HG02763 (cell line): ENCODE results near the gene SCO2.

Experiments used
- ATAC-seq: cut with Tn5 transposase; IDR thresholded peaks from one replicate; pipeline ENCODE4 v1.9.1; 2021; ENCODE audit warnings: mild to moderate bottlenecking, moderate library complexity; ENCODE audit not compliant: unreplicated experiment

SCO2 gene

DNA sequence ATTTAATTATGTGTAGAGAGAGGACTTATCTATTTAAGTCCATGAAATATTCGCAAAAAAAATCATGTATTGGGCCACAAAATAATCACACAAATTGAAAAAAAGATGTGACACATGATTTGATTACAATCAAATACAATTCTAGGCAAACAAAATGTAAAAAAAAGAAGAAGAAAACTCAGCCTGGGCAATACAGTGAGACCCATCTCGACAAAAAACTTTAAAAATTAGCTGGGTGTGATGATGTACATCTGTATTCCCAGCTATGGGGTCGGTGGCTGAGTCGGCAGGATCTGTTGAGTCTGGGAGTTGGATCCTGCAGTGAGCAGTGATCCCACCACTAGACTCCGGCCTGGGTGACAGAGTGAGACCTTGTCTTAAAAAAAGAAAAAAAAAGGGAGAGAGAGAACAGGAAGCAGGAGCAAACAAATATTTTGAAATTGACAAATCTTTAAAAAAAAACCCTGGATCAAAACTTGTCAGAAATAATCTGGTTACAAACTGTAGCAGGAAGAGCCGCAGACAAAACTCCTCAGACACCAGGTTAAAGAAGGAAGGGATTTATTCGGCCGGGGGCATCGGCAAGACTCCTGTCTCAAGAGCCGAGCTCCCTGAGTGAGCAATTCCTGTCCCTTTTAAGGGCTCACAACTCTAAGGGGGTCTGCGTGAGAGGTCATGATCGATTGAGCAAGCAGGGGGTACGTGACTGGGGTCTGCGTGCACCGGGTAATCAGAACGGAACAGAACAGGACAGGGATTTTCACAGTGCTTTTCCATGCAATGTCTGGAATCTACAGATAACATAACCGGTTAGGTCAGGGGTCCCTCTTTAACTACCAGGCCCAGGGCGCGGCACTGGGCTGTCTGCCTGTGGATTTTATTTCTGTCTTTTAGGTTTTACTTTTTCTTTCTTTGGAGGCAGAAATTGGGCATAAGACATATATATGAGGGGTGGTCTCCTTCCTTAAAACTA lies 7.7 kb upstream of the SCO2 start:
- no peak for ATAC-seq

DNA sequence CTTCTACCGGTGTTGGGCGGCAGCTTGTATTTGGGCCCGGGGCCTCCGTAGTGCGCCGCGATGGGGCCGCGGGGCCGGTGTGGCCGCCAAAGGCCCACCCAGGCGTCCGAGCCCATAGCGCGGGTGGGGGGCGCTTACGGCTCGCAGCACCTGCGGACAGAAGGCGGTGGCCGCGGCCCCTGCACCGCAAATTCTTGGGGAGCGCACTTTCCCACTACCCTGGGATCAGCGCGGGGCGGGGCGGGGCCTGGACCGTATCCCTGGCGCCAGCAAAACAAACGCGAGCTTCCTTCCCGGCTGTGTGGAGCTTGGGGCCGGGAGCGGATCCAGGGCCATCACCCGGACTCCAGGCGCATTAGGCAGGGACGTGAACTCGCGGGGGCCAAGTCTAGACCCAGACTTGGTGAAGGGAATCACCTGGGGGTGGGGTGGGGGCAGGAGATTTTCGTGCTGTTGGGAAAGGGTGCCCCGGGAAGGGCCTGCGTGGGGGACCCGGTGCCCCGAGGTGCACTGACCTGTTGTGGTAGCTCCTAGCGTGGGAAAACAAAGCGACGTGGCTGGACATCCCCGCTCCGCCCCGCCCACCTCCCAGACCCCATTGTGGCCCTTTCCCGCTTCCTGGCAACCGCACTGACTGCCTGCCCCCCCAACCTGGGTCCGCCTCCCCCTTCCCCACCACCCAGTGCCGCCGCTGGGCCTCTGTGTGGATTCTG lies 6.7 kb upstream of the SCO2 start:
- peak; percentile 4 for ATAC-seq

DNA sequence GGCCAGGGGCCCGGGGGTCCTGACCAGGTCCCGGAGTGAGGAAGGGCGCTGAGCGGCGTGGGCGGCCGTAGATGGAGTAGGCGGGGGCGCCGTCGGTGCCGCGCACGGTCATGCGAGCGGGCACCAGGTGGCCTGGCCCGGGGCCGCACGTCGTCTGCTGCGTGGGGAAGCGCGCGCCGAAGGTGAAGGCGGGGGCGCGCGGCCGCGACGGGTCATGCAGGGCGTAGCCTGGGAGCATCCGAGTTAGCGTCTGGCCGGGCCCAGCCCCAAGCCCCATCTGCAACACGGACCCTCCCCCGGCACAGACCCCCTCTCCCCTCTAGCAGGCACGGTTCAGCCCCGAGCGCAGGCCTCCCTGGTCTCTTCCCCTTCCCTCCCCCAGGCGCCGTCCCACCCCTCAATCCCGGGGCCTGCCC lies 6.2 kb upstream of the SCO2 start:
- peak; percentile 36 for ATAC-seq

DNA sequence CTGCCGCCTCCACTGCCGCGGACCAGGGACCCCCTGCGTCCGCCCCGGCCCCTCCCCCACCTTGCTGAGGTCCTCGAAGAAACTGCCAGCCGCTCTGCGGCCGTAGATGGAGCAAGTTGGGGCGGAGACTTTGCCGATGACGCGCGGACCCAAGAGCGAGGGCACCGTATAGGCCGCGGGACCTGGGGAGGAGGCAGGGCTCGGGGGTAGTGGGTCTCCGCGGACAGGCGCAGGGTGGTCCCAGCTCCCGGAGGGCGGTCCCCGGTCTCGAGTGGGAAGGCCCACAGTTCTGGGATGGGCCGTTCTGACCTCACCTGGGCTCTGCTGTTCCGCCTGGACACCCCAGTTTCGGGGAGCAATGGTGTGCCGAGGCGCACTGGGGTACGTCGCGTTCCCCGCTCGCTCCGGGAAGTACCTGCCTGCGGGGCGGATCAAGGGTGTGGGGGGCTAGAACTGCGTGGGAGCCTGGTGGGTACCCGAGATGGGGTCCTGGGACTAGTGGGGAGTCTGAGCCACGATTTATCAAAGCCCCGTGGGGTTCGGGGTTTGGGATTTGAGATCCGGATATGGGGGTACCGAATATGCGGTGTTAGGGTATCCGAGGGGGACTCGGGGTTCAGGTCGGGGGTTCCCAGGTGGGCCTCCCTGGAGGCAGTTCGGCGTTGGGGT lies 5.6 kb upstream of the SCO2 start:
- ATAC-seq: no peak

DNA sequence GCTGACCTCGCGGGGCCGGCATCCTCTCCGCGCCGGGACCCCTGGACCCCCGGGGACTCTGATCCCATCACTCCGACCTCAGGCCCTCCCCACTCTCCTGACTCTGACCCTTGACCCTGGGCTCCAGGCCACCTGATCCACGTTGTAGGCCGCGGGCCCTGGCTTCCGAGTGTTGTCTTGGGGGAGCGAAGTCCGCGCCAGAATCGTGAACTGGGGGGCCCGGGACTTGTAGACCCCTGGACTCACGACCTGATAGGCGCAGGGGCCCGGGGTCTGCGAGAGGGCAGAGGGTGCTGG lies 5.1 kb upstream of the SCO2 start:
- no peak for ATAC-seq

DNA sequence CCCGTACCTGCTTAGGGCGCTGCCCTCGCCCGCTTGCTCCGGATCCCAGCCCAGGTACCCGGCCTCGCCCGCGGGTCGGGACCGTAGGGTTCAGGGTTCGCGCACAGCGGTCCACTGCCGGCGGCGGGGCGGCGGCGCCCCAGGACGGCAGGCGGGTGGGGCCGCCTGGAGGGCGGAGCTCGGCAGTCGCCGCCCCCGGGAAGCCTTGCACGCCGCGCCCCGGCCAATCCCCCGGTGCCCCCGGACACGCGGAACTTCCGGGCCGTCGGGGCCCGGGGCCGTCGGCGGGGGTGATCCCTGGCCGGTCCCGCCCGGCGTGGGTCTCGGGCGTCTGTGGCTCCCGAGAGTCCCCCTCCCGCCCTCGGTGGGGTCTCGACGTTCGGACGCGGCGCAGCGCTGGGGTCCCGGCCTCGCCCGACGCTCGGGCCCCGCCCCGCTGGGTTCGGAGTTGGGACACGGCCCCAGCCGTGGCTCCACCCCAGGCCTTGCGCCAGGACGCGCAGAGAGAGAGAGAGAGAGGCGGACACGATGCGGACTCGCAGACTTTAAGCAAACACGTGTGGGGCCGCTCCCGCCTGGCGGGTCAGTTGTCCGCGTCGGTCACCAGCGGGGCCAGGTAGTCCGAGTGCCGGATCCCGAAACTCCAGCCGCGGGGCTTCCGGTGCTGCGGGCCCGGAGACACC lies 4.6 kb upstream of the SCO2 start, which contains the start of gene TYMP:
Gene TYMP (minus strand): TSS at position 116 of the 683 bp plus-strand sequence. CDS start 303 bp downstream, outside the sequence.
- ATAC-seq: peak; percentile 18

DNA sequence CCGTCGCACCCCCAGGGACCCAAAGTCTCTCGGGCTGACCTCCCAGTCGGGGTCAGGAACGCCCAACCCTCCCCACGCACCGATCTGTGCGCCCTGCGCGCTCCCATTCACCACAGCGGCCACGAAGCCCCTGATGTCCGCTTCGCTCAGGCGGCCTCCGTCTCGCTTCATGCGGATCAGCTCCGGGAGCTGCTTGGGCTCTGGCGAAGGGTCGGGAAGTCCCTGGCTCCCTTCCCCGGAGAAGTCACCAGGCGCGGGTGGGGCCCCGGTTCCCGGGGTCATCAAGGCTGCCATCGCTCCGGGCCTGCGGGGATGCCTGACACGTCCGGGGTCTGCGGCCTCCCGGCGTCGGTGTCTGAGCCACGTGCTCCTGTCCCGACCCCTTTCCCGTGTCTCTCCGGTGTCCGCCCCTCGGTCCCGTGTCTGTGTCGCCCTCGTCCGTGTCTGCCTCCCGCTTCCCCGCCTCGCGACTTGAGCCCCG lies 4.1 kb upstream of the SCO2 start:
- no peak for ATAC-seq

DNA sequence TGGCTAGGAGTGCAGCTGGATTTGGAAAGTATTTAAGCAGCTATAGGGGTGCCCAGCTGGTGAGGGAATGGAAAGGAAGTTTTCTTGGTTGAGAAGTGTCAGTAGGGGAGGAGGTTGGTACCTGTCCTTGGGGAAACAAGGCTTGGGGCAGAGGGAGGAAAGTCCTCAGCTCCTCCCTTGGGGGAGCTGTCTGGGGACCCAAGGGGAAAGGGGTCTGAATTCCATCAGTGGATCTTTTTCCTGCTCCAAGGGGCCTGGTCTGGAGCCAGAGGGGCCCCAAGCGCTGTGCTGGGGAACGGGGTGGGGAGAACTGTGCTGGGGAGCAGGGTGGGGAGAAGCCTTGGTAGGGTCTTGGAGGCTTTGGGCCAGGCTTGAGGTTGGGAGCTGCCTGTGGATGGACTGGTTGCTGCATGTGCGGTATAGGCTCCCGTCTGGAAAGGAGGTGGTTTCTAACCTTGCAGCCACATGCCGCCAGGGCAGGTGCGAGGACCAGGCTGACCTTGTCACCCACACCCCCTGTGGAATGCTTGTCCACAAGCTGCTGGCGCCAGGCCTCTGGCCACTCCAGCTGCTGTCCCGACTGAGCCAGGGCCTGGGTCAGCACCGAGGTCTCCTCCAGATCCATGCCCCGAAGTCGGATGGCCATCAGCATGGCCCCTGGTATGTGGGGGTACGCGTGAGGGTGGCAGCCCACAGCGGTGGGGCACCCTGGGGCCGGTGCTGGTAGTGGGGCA lies 3.5 kb upstream of the SCO2 start:
- ATAC-seq: no peak

DNA sequence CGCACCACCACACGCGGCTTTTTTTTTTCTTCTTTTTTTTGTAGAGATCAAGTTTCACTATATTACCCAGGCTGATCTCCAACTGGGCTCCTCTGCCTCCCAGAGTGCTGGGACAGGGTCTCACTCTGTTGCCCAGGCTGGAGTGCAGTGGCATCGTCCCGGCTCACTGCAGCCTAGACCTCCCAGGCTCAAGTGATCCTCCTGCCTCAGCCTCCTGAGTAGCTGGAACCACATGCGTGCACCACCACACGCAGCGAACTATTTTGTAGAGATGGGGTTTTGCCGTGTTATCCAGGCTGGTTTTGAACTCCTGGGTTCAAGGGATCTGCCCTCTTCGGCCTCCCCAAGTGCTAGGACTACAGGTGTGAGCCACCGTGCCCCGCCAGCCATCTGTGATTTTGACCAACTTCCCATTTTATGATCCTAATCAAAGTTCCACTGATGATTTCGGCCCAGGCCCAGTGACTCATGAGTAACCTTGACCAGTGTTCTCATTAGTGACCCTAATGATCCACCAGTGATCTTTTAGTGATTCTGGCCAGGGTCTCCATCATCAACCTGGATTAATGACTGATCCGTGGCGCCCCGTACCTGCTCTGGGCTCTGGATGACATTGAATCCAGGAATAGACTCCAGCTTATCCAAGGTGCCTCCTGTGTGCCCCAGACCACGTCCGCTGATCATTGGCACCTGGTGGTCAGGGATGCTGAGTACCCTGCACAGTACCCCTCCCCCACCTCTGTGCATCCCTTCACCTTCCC lies 2.7 kb upstream of the SCO2 start:
- ATAC-seq: no peak

DNA sequence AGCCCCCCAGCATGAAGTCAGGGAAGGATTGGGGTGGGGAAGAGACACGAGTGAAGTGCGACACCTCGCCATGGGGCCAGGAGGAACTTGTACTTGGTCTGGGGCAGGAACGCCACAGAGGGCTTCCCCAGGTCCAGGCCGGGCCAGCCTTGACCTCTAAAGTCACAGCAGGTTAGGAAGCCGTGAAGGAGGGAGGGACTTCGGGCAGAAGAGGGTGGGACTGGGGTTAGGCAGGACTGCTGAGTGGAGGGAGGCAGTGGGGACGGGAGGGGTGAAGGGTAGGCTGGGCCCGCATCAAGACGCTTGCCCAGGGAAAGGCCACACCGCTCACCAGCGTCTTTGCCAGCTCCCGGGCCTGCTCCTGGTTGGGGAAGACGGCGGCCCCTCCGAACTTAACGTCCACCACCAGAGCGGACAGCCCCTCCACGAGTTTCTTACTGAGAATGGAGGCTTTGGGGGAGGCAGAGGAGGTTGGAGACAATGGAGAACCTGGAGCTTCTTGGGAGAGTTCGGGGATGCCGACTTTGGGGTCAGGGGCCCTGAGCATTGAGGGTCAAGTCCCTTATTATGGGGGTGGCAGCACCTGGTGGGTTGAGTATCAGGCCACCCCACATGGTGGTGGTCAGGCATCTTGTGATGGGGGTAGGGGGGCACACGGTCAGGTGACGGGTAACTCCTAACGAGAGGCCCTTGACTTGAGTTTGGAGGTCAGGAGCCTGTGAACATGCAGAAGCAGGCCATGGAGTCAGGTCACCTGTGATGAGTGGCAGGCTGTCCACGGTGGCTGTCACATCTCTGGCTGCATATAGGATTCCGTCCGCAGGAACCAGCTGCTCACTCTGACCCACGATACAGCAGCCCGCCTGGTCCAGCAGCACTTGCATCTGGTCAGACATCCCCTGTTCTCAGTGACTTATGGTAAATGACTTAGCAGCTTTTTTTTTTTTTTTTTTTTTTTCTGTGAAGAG lies 1.7 kb upstream of the SCO2 start:
- no peak for ATAC-seq

DNA sequence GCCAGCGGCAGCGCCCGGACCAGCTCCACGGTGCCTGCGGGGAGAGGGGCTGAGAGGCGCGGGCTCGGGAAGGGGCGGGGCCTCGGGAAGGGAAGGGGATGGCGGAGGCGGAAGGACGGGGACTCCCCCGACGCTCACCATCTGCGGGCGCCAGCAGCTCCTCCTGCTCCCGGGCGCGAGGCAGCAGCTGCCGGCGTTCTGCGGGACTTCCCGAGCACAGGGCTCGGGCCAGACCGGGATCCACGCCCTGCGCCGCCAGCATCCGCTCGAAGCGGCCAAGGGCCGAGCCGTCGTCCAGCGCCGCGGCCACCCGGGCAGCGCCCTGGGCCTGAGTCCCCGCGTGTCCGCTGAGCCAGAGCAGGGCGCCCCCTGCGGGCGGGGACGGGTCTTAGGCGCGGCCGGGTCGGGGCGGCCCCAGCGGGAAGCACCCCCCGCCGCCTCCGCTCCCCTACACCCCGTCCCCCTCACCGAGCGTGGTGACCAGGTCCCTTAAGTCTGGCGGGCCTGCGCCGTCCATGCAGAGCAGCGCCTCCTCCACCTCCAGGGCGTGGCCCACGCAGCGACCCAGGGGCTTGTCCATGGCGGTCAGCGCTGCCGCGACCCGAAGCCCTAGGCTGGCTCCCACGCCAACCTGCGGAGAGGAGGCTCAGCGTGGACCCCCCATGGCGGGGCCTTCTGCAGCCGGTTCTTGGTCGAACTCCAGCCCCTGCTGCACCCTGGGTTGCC lies 873 bp upstream of the SCO2 start:
- peak; percentile 33 for ATAC-seq

DNA sequence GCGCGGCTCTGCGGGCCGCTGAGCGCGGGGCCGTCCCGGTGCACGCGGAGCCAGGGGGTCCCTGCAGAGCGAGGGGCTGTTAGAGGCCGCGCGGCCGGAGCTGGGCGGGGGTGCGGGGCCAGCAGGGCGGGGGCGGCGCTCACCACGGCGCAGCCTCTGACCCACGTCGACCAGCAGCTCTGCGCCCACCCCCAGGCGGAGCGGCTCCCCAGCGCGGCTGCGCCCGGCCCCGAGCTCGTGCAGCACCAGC lies 385 bp upstream of the SCO2 start:
- ATAC-seq: peak; percentile 27

DNA sequence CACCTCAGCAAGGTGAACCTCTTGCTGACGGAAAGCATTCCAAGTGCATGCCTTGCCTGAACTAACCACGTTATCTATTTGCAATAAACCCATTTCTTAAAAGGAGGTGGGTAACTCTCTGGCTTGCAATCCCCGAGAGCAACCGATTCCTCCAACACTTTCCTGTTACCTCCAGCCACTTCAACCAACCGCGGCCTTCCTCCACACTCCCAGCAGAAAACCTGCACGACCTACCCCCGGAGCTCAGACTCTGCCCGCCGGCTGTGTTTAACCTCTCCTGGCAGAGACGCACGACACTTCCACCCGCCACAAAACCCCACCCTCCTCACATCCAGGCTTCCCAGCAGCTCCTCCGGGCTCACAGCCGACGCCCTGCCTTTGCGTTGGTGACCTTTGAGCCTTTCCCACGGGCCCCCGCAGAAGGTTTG lies 708 bp downstream of the SCO2 start:
- ATAC-seq: no peak

DNA sequence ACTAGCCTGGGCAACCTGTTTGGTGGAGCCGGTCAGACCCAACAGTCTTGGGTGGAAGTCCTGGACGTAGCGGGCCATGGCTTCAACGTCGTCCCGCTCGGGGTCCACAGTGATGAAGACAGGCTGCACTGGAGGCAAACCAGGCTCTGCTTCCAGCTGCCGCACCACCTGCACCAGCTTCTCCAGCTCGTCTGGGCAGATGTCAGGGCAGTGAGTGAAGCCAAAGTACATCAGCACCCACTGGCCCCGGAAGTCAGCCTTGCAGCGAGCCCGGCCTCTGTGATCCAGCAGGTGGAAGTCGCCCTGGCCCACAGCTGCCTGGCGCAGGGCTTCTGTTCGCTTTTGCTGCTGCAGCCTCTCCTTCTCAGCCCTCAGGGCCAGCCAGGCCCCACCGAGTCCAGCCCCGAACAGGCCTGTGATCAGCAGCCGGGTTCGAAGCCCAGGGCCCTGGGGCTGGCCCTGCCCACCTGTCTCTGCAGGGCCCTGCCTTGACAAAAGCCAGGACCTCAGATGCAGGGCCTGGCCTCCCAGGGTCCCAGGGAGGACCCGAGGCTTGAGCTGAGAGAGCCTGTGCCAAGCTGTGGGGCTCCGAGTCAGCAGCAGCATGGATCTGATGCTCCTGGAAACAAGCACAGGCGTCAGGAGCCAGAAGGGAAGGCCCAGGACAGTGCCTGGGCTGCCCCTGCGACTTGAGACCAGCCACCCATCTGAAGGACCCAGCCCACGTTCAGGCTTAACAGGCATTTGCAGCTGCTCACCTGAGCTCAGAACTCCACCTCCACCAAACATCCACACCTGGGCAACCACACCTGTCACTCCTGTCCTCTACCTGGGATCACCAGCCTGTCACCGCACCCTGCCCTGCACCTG lies 1.4 kb downstream of the SCO2 start:
- ATAC-seq: no peak

DNA sequence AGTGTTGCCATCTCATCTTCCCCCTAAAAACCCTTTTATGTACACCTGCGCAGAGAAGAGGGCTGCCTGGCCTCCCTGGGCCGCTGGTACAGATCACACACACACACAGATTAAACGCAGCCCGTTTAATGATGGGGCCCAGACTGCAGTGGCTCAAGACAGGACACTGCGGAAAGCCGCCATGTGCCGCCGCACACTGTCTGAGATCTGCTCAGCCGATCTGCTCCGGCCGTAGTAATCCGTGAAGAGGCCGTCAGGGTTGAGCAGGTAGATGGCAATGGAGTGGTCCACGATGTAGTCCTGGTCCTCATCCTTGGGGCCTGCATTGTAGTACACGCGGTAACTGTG lies 2.0 kb downstream of the SCO2 start:
- no peak for ATAC-seq

DNA sequence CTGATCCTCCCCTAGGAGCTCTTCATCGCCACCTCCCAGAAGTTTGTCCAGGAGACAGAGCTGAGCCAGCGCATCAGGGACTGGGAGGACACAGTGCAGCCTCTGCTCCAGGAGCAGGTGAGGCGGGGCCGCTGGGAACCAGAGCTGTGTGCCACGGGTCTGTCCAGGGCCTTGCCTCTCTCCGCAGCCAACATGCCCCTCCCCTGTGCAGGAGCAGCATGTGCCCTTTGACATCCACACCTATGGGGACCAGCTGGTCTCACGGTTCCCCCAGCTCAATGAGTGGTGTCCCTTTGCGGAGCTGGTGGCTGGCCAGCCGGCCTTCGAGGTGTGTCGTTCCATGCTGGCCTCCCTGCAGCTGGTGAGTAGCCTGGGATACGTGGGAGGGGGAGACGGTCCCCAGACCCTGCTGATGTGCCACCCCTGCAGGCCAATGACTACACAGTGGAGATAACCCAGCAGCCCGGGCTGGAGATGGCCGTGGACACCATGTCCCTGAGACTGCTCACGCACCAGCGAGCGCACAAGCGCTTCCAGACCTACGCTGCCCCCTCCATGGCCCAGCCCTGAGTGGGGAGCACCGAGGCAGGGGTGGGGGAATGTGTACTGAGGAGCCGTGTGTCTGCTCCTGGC lies 2.5 kb downstream of the SCO2 start:
- ATAC-seq: no peak
